ENCODE results near the gene ZNF324. TPM values are rescaled to one million over a fixed set of nuclear protein-coding genes. Genes with fewer than 3 reads are reported as not detected.

Gene ZNF324
- total RNA-seq (10 to 100 TPM; 11.0 to 19.8 (median 14.2) TPM), polyA plus RNA-seq (1 to 10 TPM; 1.5 to 4.6 (median 2.1) TPM)
- long read RNA-seq, donor 1, result 0 reads
- long read RNA-seq, donor 2, result 0 reads

- H3K36me3 ChIP-seq, result peaks cover 0 to 30% (median 25%) of the 10 kb centered on the region in 6 donors
- H3K27ac ChIP-seq, result peak within 1 kb of the TSS; percentile 65 to 92 (median 86)
- H3K4me3 ChIP-seq, result peak within 1 kb of the TSS; percentile 93 to 100 (median 99)
- no peaks in the 10 kb centered on the region for H3K27me3 ChIP-seq (replicated peaks in 1 of 7)
- WGBS, 5 donors, result 0 to 1% (median 0%) methylated on average over 28 to 92 of the region's 92 CpGs
- DNase-seq, result peak; percentile 99
- intact Hi-C loops (cut with DNase I; ENCODE audit: low total_unique reads), result no loop called here
- no peaks in the 10 kb centered on the region for H3K9me3 ChIP-seq
- H3K4me1 ChIP-seq, result peaks cover 10 to 35% (median 21%) of the 10 kb centered on the region in 6 donors
- TF ChIP-seq POLR2A (IDR thresholded peaks at IDR 0.05), result no peak
- TF ChIP-seq CTCF (IDR thresholded peaks at IDR 0.05 in 8 of 11, conservative IDR thresholded peaks at IDR 0.05 in 3 of 11), result peak in 2 of 11 experiments; percentile 10 to 33
- peak; percentile 86 to 92 (median 90) for TF ChIP-seq POLR2AphosphoS5 (IDR thresholded peaks at IDR 0.05)
Measured at GRCh38 chr19:58466760-58467589, at the start of gene ZNF324. TSS of gene ZNF324 (plus strand) at chr19:58467080. CDS start at chr19:58469186, 2,106 bp downstream.

- Histone ChIP-seq H3K27ac (no peak overlapping the region), H3K4me1 (no peaks in the 10 kb centered on the region), H3K4me3 (no peak overlapping the region), H3K36me3 (peaks cover 2 to 34% (median 7%) of the 10 kb centered on the region in 6 donors), H3K27me3 (replicated peaks in 1 of 7) (no peaks in the 10 kb centered on the region), H3K9me3 (peaks cover 38 to 95% (median 83%) of the 10 kb centered on the region in 8 donors)
- DNase-seq, result no peak
- intact Hi-C loops (cut with DNase I; ENCODE audit: low total_unique reads), result no loop called here
- WGBS, 5 donors, result 68 to 100% (median 95%) methylated on average over 1 of the region's 1 CpG
- no peak for TF ChIP-seq CTCF (IDR thresholded peaks at IDR 0.05 in 8 of 11, conservative IDR thresholded peaks at IDR 0.05 in 3 of 11)
Measured at GRCh38 chr19:58428617-58429016, 38.3 kb upstream of the ZNF324 start.

GRCh38 chr19:58429745-58430144 lies 37.1 kb upstream of the ZNF324 start:
- intact Hi-C loops (cut with DNase I; ENCODE audit: low total_unique reads), result no loop called here
- Histone ChIP-seq H3K27me3 (replicated peaks in 1 of 7) (no peaks in the 10 kb centered on the region), H3K4me1 (no peaks in the 10 kb centered on the region), H3K9me3 (peaks cover 50 to 100% (median 92%) of the 10 kb centered on the region in 8 donors), H3K36me3 (peaks cover 13 to 46% (median 18%) of the 10 kb centered on the region in 6 donors), H3K27ac (no peak overlapping the region), H3K4me3 (no peak overlapping the region)
- no peak for DNase-seq
- TF ChIP-seq POLR2A (IDR thresholded peaks at IDR 0.05) (no peak), CTCF (IDR thresholded peaks at IDR 0.05 in 8 of 11, conservative IDR thresholded peaks at IDR 0.05 in 3 of 11) (no peak), POLR2AphosphoS5 (IDR thresholded peaks at IDR 0.05) (no peak)

GRCh38 chr19:58434217-58434616 lies 32.7 kb upstream of the ZNF324 start:
- DNase-seq, result no peak
- WGBS, 5 donors, result 95 to 99% (median 96%) methylated on average over 2 of the region's 2 CpGs
- Histone ChIP-seq H3K4me1 (peaks cover 3 to 7% (median 5%) of the 10 kb centered on the region in 6 donors), H3K27ac (no peak overlapping the region), H3K36me3 (peaks cover 39 to 81% (median 46%) of the 10 kb centered on the region in 6 donors), H3K27me3 (replicated peaks in 1 of 7) (no peaks in the 10 kb centered on the region), H3K9me3 (peaks cover 61 to 100% (median 100%) of the 10 kb centered on the region in 8 donors), H3K4me3 (peak overlapping the region in 1 of 8 donors; percentile 24)
- intact Hi-C loops (cut with DNase I; ENCODE audit: low total_unique reads), result no loop called here
- TF ChIP-seq CTCF (IDR thresholded peaks at IDR 0.05 in 8 of 11, conservative IDR thresholded peaks at IDR 0.05 in 3 of 11), result no peak
- TF ChIP-seq POLR2A (IDR thresholded peaks at IDR 0.05), result no peak
- TF ChIP-seq POLR2AphosphoS5 (IDR thresholded peaks at IDR 0.05), result no peak
